Thoracic aorta endothelial cell (primary cell): Measurements from ENCODE around the gene HNRNPR. TPM values are rescaled to one million over a fixed set of nuclear protein-coding genes. Genes with fewer than 3 reads are reported as not detected.

Experiments used
- total RNA-seq: library from RNA; depleted of rRNA; stranded (reverse); fragments of >200 nt; gene quantifications from 2 replicates; pipeline ENCODE4 v1.2.3, GENCODE V29; 2012

The HNRNPR gene
- total RNA-seq = 155 and 158 TPM in 2 replicates

GRCh38 chr1:23344111-23344986 lies at the start of gene HNRNPR:
HNRNPR (minus strand) TSS chr1:23344284; CDS start chr1:23341008, 3,276 bp downstream.

GRCh38 chr1:23369335-23370013 lies 25.4 kb upstream of the HNRNPR start, which contains the start of gene ZNF436:
ZNF436 (minus strand) TSS chr1:23369836; CDS start chr1:23368005, 1,831 bp downstream.

Other genes starting within 250 kb of the HNRNPR start
- gene LUZP1, start 175.4 kb downstream of the HNRNPR start, total RNA-seq = 96.3 and 106 TPM in 2 replicates
- gene HTR1D, start 126.8 kb downstream of the HNRNPR start, total RNA-seq = 0.13 and 0.22 TPM in 2 replicates
- gene ZNF436, start 25.6 kb upstream of the HNRNPR start, total RNA-seq = 16.0 and 21.0 TPM in 2 replicates
- gene TCEA3, start 80.5 kb upstream of the HNRNPR start, total RNA-seq = 0.53 and 1.0 TPM in 2 replicates
- 5.2 and 9.7 TPM in 2 replicates for gene ASAP3, start 139.9 kb upstream of the HNRNPR start, total RNA-seq
- 3.9 and 6.0 TPM in 2 replicates for gene E2F2, start 186.9 kb upstream of the HNRNPR start, total RNA-seq
- gene ID3, start 215.2 kb upstream of the HNRNPR start, total RNA-seq = 191 and 227 TPM in 2 replicates